ENCODE results near the gene AKR1C1. TPM values are rescaled to one million over a fixed set of nuclear protein-coding genes. Genes with fewer than 3 reads are reported as not detected.

AKR1C1 gene
- total and polyA plus RNA-seq, 2 of the 13 experiments (the other 11 are each of a cell fraction or from before 2014, with no cell fraction given): 948 to 2,238 TPM

- TF ChIP-seq, protein P1, sequence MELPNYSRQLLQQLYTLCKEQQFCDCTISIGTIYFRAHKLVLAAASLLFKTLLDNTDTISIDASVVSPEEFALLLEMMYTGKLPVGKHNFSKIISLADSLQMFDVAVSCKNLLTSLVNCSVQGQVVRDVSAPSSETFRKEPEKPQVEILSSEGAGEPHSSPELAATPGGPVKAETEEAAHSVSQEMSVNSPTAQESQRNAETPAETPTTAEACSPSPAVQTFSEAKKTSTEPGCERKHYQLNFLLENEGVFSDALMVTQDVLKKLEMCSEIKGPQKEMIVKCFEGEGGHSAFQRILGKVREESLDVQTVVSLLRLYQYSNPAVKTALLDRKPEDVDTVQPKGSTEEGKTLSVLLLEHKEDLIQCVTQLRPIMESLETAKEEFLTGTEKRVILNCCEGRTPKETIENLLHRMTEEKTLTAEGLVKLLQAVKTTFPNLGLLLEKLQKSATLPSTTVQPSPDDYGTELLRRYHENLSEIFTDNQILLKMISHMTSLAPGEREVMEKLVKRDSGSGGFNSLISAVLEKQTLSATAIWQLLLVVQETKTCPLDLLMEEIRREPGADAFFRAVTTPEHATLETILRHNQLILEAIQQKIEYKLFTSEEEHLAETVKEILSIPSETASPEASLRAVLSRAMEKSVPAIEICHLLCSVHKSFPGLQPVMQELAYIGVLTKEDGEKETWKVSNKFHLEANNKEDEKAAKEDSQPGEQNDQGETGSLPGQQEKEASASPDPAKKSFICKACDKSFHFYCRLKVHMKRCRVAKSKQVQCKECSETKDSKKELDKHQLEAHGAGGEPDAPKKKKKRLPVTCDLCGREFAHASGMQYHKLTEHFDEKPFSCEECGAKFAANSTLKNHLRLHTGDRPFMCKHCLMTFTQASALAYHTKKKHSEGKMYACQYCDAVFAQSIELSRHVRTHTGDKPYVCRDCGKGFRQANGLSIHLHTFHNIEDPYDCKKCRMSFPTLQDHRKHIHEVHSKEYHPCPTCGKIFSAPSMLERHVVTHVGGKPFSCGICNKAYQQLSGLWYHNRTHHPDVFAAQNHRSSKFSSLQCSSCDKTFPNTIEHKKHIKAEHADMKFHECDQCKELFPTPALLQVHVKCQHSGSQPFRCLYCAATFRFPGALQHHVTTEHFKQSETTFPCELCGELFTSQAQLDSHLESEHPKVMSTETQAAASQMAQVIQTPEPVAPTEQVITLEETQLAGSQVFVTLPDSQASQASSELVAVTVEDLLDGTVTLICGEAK (IDR thresholded peaks at IDR 0.05): no peak
- TF ChIP-seq, protein P1 (CRISPR knock-in tag; IDR thresholded peaks at IDR 0.05): no peak
- TF ChIP-seq, protein P2, sequence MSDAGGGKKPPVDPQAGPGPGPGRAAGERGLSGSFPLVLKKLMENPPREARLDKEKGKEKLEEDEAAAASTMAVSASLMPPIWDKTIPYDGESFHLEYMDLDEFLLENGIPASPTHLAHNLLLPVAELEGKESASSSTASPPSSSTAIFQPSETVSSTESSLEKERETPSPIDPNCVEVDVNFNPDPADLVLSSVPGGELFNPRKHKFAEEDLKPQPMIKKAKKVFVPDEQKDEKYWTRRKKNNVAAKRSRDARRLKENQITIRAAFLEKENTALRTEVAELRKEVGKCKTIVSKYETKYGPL (CRISPR knock-in tag; IDR thresholded peaks at IDR 0.05): no peak
- no peak for TF ChIP-seq ZNF274 (CRISPR knock-in tag; IDR thresholded peaks at IDR 0.05)
- TF ChIP-seq TMF1 (CRISPR knock-in tag; IDR thresholded peaks at IDR 0.05; ENCODE audit: low read depth): no peak
Measured at GRCh38 chr10:4980793-4981192, 17.6 kb downstream of the AKR1C1 start (continued).

Measured in HepG2 (cell line).